ENCODE results near the gene GPR18.

GRCh38 chr13:99220199-99220935 is 37.8 kb downstream of the GPR18 start:
- TF ChIP-seq SP2 (CRISPR knock-in tag; IDR thresholded peaks at IDR 0.05) (no peak), ZNF318 (CRISPR knock-in tag; IDR thresholded peaks at IDR 0.05) (no peak), XRCC5 (optimal IDR thresholded peaks at IDR 0.05; ENCODE audit: low read length) (no peak), ZNF24 (IDR thresholded peaks at IDR 0.05) (no peak), REST (IDR thresholded peaks at IDR 0.05; ENCODE audit: borderline replicate concordance in 1 of 2, low read depth in 1 of 2, low read length in 2 of 2) (no peak), PCBP1 (IDR thresholded peaks at IDR 0.05; ENCODE audit: borderline replicate concordance, low read depth, low read length) (no peak), ZBTB21 (CRISPR knock-in tag; IDR thresholded peaks at IDR 0.05) (no peak)
